GM10266 (cell line): ENCODE data around the gene HADHA.

ENCODE experiments used
- DNase-seq: peaks from one replicate; pipeline ENCODE4 v3.0.0; 2012; ENCODE audit errors: extremely low spot score
- CTCF ChIP-seq: IDR thresholded peaks from 2 replicates; pipeline ENCODE4 v1.5.1; 2012; ENCODE audit warnings: mild to moderate bottlenecking, low read depth; ENCODE audit not compliant: control insufficient read depth, insufficient read depth; ENCODE audit errors: missing control alignments

The HADHA gene

GRCh38 chr2:26148501-26148900, 95.9 kb downstream of the HADHA start:
- TF ChIP-seq CTCF = no peak

GRCh38 chr2:26144953-26145680, 99.3 kb downstream of the HADHA start:
- peak; percentile 74 for DNase-seq
- TF ChIP-seq CTCF = peak; percentile 79

More at GRCh38 chr2:26148501-26148900, 95.9 kb downstream of the HADHA start:
- DNase-seq = no peak

- no peak for DNase-seq
Observed at GRCh38 chr2:26144031-26144430, 100.4 kb downstream of the HADHA start.

GRCh38 chr2:26141145-26141769, 103.2 kb downstream of the HADHA start:
- DNase-seq = no peak
- TF ChIP-seq CTCF = no peak

More at GRCh38 chr2:26144031-26144430, 100.4 kb downstream of the HADHA start:
- no peak for TF ChIP-seq CTCF
